Posterior vena cava (tissue), 2 donors: ENCODE data around the gene KHK. TPM values are rescaled to one million over a fixed set of nuclear protein-coding genes. Genes with fewer than 3 reads are reported as not detected.

ENCODE experiments used
- DNase-seq: peaks from one replicate; pipeline ENCODE4 v3.0.0-alpha.2; 2020; ENCODE audit warnings: low spot score
- intact Hi-C, 2 donors: fragments of 100-400 bp; cut with DNase I; formaldehyde crosslinking; loops; one replicate each; pipeline versions ENCODE4 v1.14.1 to v1.14.2; 2022 to 2023
- total RNA-seq, 2 donors: library from RNA; stranded (reverse); fragmentation: NEBNext Ultra II Directional; extraction: Animal tissue kit (Norgen Biotek cat#: 25700); gene quantifications; one replicate each; pipeline ENCODE4 v1.2.1, GENCODE V29; 2021
- donor health status: DM: yes; HTN: yes; CAD: no.
- donor health status: DM: yes; HTN: yes; CAD: no.

The KHK gene
- total RNA-seq, 2 donors from 2014 or later = 5.7 to 7.8 TPM

GRCh38 chr2:27089111-27089954 is 2.8 kb downstream of the KHK start:
- peak; percentile 71 for DNase-seq
- intact Hi-C loops = loop anchor here (5.0 to 10.0 kb wide), 2 partner anchors 55 to 117 kb away; partner anchors contain the start of genes TMEM214 (in 2 of the 2) and MAPRE3 (in 1 of the 2)

GRCh38 chr2:27091746-27092695 is 5.4 kb downstream of the KHK start:
- intact Hi-C loops = no loop called here
- DNase-seq = no peak

- no peak for DNase-seq
Observed at GRCh38 chr2:27092696-27093429, 6.3 kb downstream of the KHK start.

GRCh38 chr2:27093430-27094352 is 7.1 kb downstream of the KHK start:
- no peak for DNase-seq
- intact Hi-C loops = no loop called here

More at GRCh38 chr2:27092696-27093429, 6.3 kb downstream of the KHK start:
- intact Hi-C loops = no loop called here

- no peak for DNase-seq
- intact Hi-C loops = no loop called here
Observed at GRCh38 chr2:27094353-27094984, 7.9 kb downstream of the KHK start.

- intact Hi-C loops = loop anchor here in 1 of 2 donors (5.0 kb wide), 1 partner anchor 107 kb away; no protein-coding TSS in a partner anchor
- no peak for DNase-seq
Observed at GRCh38 chr2:27095427-27095744, 8.8 kb downstream of the KHK start.

GRCh38 chr2:27095745-27096651 is 9.4 kb downstream of the KHK start:
- intact Hi-C loops = loop anchor here in 1 of 2 donors (5.0 kb wide), 1 partner anchor 106 kb away; no protein-coding TSS in a partner anchor

GRCh38 chr2:27096748-27097297 is 10.3 kb downstream of the KHK start:
- DNase-seq = no peak
- intact Hi-C loops = loop anchor here (1.0 to 5.0 kb wide), 2 partner anchors 105 to 183 kb away; no protein-coding TSS in a partner anchor

More at GRCh38 chr2:27095745-27096651, 9.4 kb downstream of the KHK start:
- peak; percentile 80 for DNase-seq

- DNase-seq = no peak
- intact Hi-C loops = loop anchor here (1.0 to 5.0 kb wide), 2 partner anchors 105 to 183 kb away; no protein-coding TSS in a partner anchor
Observed at GRCh38 chr2:27097341-27097740, 10.8 kb downstream of the KHK start.

GRCh38 chr2:27099334-27099955 is 12.9 kb downstream of the KHK start:
- intact Hi-C loops = loop anchor here in 1 of 2 donors (5.0 kb wide), 1 partner anchor 103 kb away; no protein-coding TSS in a partner anchor
- DNase-seq = no peak

GRCh38 chr2:27100036-27100435 is 13.5 kb downstream of the KHK start:
- intact Hi-C loops = loop anchor here (5.0 kb wide), 3 partner anchors 92 to 177 kb away; partner anchors contain the start of gene DNAJC5G (in 1 of the 2)
- no peak for DNase-seq

- intact Hi-C loops = loop anchor here (5.0 kb wide), 3 partner anchors 90 to 175 kb away; partner anchors contain the start of gene DNAJC5G (in 1 of the 2)
- peak; percentile 47 for DNase-seq
Observed at GRCh38 chr2:27102329-27102728, 15.8 kb downstream of the KHK start.

- intact Hi-C loops = no loop called here
- no peak for DNase-seq
Observed at GRCh38 chr2:27105981-27106380, 19.4 kb downstream of the KHK start.

GRCh38 chr2:27108221-27108620 is 21.6 kb downstream of the KHK start:
- intact Hi-C loops = no loop called here

GRCh38 chr2:27109083-27109482 is 22.5 kb downstream of the KHK start:
- no peak for DNase-seq
- intact Hi-C loops = no loop called here

More at GRCh38 chr2:27108221-27108620, 21.6 kb downstream of the KHK start:
- DNase-seq = no peak
